Naive thymus-derived CD4-positive, alpha-beta T cell (primary cell): ENCODE data around the gene FAM149A. TPM values are rescaled to one million over a fixed set of nuclear protein-coding genes. Genes with fewer than 3 reads are reported as not detected.

Source experiments
- ATAC-seq: fragments of 150-1000 bp; cut with Tn5 transposase; 2 replicates; pipeline ENCODE4 v1.10.0; 2021; ENCODE audit warnings: mild to moderate bottlenecking, moderate library complexity
- CTCF ChIA-PET: fragments of 350-600 bp; sonication (Branson Sonifier 250); formaldehyde crosslinking; loops from one replicate; lab custom pipeline; 2021; ENCODE audit warnings: antibody characterized with exemption; lab: Charles Lee
- POLR2A ChIA-PET: fragments of 350-600 bp; sonication (Branson Sonifier 250); formaldehyde crosslinking; loops from one replicate; lab custom pipeline; 2021; ENCODE audit warnings: antibody characterized with exemption, inconsistent platforms; lab: Charles Lee
- DNase-seq, 9 donors: peaks; one replicate each; pipeline versions ENCODE4 v3.0.0 to v3.0.0-alpha.2; 2020 to 2022; ENCODE audit warnings: mixed read lengths in 1 of 9
- H3K27ac ChIP-seq: one replicate; pipeline ENCODE4 v1.7.0; 2013; ENCODE audit warnings: mild to moderate bottlenecking, low read depth, low read length, moderate library complexity
- H3K27me3 ChIP-seq, 2 donors: one replicate each; pipeline ENCODE4 v1.7.0; 2013; ENCODE audit warnings: low read length in 2 of 2, mild to moderate bottlenecking in 2 of 2, moderate library complexity in 2 of 2; ENCODE audit not compliant: control insufficient read depth in 2 of 2, insufficient read depth in 2 of 2
- H3K36me3 ChIP-seq, 3 experiments: 1 replicate in 2 of 3; 2 replicates in 1 of 3; pipeline ENCODE4 v1.7.0; 2013; ENCODE audit warnings: low read length in 3 of 3, mild to moderate bottlenecking in 3 of 3, moderate library complexity in 1 of 3; ENCODE audit not compliant: insufficient read depth in 3 of 3, control insufficient read depth in 2 of 3
- H3K4me1 ChIP-seq, 2 donors: one replicate each; pipeline ENCODE4 v1.7.0; 2013; ENCODE audit warnings: low read length in 2 of 2, mild to moderate bottlenecking in 2 of 2, moderate library complexity in 1 of 2; ENCODE audit not compliant: control insufficient read depth in 2 of 2, insufficient read depth in 2 of 2
- H3K4me3 ChIP-seq: 2 replicates; pipeline ENCODE4 v1.7.0; 2013; ENCODE audit warnings: mild to moderate bottlenecking, low read length
- H3K9me3 ChIP-seq, 3 experiments: 1 replicate in 2 of 3; 2 replicates in 1 of 3; pipeline ENCODE4 v1.7.0; 2013; ENCODE audit warnings: low read length in 3 of 3; ENCODE audit not compliant: control insufficient read depth in 2 of 3
- H3K27ac Mint-ChIP-seq, 9 donors: one replicate each; pipeline ENCODE4 v1.8.0; 2020 to 2022; ENCODE audit warnings: mixed read lengths in 9 of 9, mild to moderate bottlenecking in 8 of 9, moderate library complexity in 5 of 9, inconsistent platforms in 2 of 9
- H3K27me3 Mint-ChIP-seq, 5 donors: one replicate each; pipeline ENCODE4 v1.8.0; 2021 to 2022; ENCODE audit warnings: mixed read lengths in 5 of 5, mild to moderate bottlenecking in 1 of 5
- H3K36me3 Mint-ChIP-seq, 5 donors: one replicate each; pipeline ENCODE4 v1.8.0; 2020 to 2022; ENCODE audit warnings: mixed read lengths in 5 of 5, mild to moderate bottlenecking in 3 of 5, inconsistent platforms in 1 of 5
- H3K4me1 Mint-ChIP-seq, 7 donors: one replicate each; pipeline ENCODE4 v1.8.0; 2020 to 2022; ENCODE audit warnings: mixed read lengths in 7 of 7, mild to moderate bottlenecking in 3 of 7, inconsistent platforms in 1 of 7
- H3K4me3 Mint-ChIP-seq, 10 donors: one replicate each; pipeline ENCODE4 v1.8.0; 2020 to 2022; ENCODE audit warnings: mild to moderate bottlenecking in 10 of 10, mixed read lengths in 10 of 10, moderate library complexity in 6 of 10, inconsistent platforms in 2 of 10
- H3K9me3 Mint-ChIP-seq, 11 donors: one replicate each; pipeline ENCODE4 v1.8.0; 2020 to 2022; ENCODE audit warnings: mixed read lengths in 11 of 11, mild to moderate bottlenecking in 4 of 11, inconsistent platforms in 1 of 11, moderate library complexity in 1 of 11
- intact Hi-C, 2 donors: fragments of 100-400 bp; cut with micrococcal nuclease; formaldehyde crosslinking; loops; one replicate each; pipeline ENCODE4 v1.15.1; 2023
- polyA plus RNA-seq, 2 donors: library from polyadenylated mRNA; unstranded; fragments of 300-500 nt; fragmentation: Illumina TruSeq; gene quantifications; one replicate each; pipeline ENCODE4 v1.2.3, GENCODE V29; 2021
- total RNA-seq, 6 experiments: library from RNA in 5 of 6; stranded (reverse) in 5 of 6; gene quantifications; 1 replicate in 5 of 6; 2 replicates in 1 of 6; pipeline ENCODE4 v1.2.3 and lab custom pipeline; 2021 to 2026

Gene FAM149A
- total and polyA plus RNA-seq, 7 experiments from 2014 or later, result 0.44 to 2.0 (median 1.4) TPM; not detected in 2

DNA sequence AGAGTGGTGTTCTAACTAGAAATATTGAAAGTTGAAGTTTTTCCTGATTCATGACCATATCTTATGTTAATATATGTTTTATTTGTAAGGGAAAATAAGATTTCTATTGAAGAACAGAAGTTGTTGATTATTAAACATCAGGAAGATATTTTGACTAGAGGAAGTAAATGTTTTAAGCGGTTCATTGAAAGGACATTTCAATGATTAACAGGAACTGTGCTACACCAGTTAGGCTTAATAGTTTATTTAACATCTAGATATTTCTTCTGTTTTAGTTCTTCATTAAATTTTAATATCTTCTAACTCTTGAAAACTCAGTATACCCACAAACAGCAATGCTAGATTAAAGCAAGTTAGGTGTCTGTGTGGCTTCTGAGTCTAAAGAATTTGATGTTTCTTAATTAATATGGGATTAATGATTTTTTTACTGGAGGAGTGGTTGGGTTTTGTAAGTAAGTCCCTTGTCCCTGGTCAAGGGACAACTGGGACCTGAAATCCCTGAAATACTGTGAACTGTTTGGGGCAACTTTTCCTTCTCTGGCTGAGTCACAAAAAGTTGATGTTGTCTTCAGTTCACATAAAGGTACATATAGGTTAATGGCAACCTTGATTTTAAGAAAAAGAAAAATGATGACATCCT lies 44.0 kb downstream of the FAM149A start:
- ATAC-seq (no peak), DNase-seq (no peak)
- no peak overlapping the region for H3K4me3 Mint-ChIP-seq
- Histone ChIP-seq H3K27ac (no peak overlapping the region), H3K27me3 (peaks cover 0 to 11% of the 10 kb centered on the region in 2 donors), H3K9me3 (no peaks in the 10 kb centered on the region), H3K4me1 (no peaks in the 10 kb centered on the region), H3K36me3 (no peaks in the 10 kb centered on the region), H3K4me3 (no peak overlapping the region)
- H3K4me1 Mint-ChIP-seq, result peaks cover 5 to 17% (median 13%) of the 10 kb centered on the region in 7 donors
- peaks cover 0 to 5% (median 0%) of the 10 kb centered on the region in 5 donors for H3K36me3 Mint-ChIP-seq
- CTCF ChIA-PET, result no interaction called here
- no peaks in the 10 kb centered on the region for H3K9me3 Mint-ChIP-seq
- POLR2A ChIA-PET, result no interaction called here
- peaks cover 45 to 57% (median 48%) of the 10 kb centered on the region in 5 donors for H3K27me3 Mint-ChIP-seq
- intact Hi-C loops, result no loop called here
- no peak overlapping the region for H3K27ac Mint-ChIP-seq

DNA sequence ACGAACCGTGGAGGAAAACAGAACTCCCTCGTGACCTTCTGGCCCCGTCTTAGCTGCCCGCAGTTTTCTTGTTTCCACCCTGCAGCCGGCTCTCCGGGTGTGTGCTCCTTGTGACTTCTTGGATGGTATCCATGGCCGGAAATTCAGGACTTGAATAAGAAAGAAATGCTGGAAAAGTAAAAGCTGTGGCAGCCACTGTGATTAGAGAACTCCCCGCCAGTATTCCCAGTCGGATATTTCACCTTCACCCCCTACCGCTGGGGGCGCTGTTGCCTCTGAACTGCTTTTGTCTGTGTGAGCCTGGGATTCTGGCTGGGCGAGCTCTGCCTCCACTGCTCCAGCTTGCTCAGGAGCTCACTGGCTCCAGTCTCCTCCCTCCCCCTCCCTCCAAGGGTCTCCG lies 45.4 kb downstream of the FAM149A start:
- Mint-ChIP-seq H3K9me3 (no peaks in the 10 kb centered on the region), H3K36me3 (peaks cover 0 to 5% (median 0%) of the 10 kb centered on the region in 5 donors), H3K27ac (peak overlapping the region in 1 of 9 donors; percentile 22), H3K4me3 (no peak overlapping the region), H3K27me3 (peaks cover 42 to 56% (median 46%) of the 10 kb centered on the region in 5 donors), H3K4me1 (peaks cover 0 to 10% (median 6%) of the 10 kb centered on the region in 7 donors)
- POLR2A ChIA-PET, result interaction anchor here (0.6 kb wide), 1 partner anchor 43 kb away, joined by 3 read pairs; no protein-coding TSS in a partner anchor
- Histone ChIP-seq H3K4me1 (no peaks in the 10 kb centered on the region), H3K9me3 (no peaks in the 10 kb centered on the region), H3K27ac (no peak overlapping the region), H3K4me3 (no peak overlapping the region), H3K36me3 (no peaks in the 10 kb centered on the region), H3K27me3 (peaks cover 0 to 11% of the 10 kb centered on the region in 2 donors)
- DNase-seq (peak in 3 of 9 donors; percentile 17 to 38 (median 29)), ATAC-seq (no peak)
- CTCF ChIA-PET, result interaction anchor here (0.7 to 1.2 kb wide), 2 partner anchors 7 to 52 kb away, joined by 3 to 4 read pairs; no protein-coding TSS in a partner anchor
- intact Hi-C loops, result loop anchor here in 1 of 2 donors (1.0 to 2.0 kb wide), 2 partner anchors 51 to 437 kb away; no protein-coding TSS in a partner anchor

DNA sequence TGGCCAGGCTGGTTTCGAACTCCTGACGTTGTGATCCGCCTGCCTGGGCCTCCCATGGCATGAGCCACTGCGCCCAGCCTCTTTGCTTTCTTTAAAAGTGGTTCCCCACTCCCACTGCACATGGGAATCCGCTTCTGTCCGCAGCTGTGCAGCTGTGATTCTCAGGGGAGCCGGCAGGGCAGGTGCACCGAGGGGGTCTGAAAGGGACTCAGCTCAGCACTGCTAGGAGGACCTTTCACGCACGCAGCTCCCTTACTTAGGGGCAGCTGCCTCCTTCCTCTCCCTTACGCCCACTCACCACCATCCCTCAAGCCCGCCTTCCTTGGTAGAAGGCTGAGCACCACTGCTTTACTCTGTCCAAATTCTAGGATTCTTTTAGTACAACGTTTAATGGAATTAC lies 46.4 kb downstream of the FAM149A start:
- Histone ChIP-seq H3K4me3 (no peak overlapping the region), H3K27ac (no peak overlapping the region), H3K9me3 (no peaks in the 10 kb centered on the region), H3K27me3 (peaks cover 0 to 3% of the 10 kb centered on the region in 2 donors), H3K36me3 (no peaks in the 10 kb centered on the region), H3K4me1 (no peaks in the 10 kb centered on the region)
- ChIA-PET POLR2A (no interaction called here), CTCF (interaction anchor here (0.7 kb wide), 1 partner anchor 8 kb away, joined by 3 read pairs; no protein-coding TSS in a partner anchor)
- H3K27me3 Mint-ChIP-seq, result peaks cover 33 to 54% (median 38%) of the 10 kb centered on the region in 5 donors
- no peak overlapping the region for H3K4me3 Mint-ChIP-seq
- H3K4me1 Mint-ChIP-seq, result peaks cover 0 to 8% (median 5%) of the 10 kb centered on the region in 7 donors
- H3K36me3 Mint-ChIP-seq, result peaks cover 0 to 3% (median 0%) of the 10 kb centered on the region in 5 donors
- H3K27ac Mint-ChIP-seq, result no peak overlapping the region
- no peak for ATAC-seq
- no peak for DNase-seq
- no peaks in the 10 kb centered on the region for H3K9me3 Mint-ChIP-seq
- intact Hi-C loops, result loop anchor here in 1 of 2 donors (1.0 to 2.0 kb wide), 2 partner anchors 50 to 436 kb away; no protein-coding TSS in a partner anchor

DNA sequence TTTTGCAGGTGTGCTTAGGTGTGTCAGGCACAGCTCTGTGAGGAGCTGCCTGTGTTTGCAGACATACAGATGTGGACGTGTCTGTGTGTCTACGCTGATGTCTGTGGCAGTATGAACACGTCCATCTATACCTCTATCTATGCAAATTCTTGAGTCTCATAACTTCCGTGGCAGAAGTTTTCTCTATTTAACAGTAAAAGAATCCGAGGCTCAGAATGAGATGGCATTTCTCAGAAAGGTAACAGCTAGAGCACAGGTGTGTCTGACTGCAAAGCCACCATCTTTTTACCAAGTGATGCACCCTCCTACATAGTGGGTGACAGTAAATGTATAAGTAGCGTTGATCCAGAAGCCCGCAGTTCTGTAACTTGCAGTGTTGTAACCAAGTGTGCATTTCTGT lies 47.0 kb downstream of the FAM149A start:
- H3K27ac Mint-ChIP-seq, result no peak overlapping the region
- no peak overlapping the region for H3K4me3 ChIP-seq
- peaks cover 0 to 3% of the 10 kb centered on the region in 2 donors for H3K27me3 ChIP-seq
- H3K27ac ChIP-seq, result no peak overlapping the region
- peaks cover 28 to 49% (median 32%) of the 10 kb centered on the region in 5 donors for H3K27me3 Mint-ChIP-seq
- H3K9me3 ChIP-seq, result no peaks in the 10 kb centered on the region
- no peak for DNase-seq
- H3K36me3 ChIP-seq, result no peaks in the 10 kb centered on the region
- H3K4me1 ChIP-seq, result no peaks in the 10 kb centered on the region
- peaks cover 0 to 3% (median 0%) of the 10 kb centered on the region in 5 donors for H3K36me3 Mint-ChIP-seq
- ChIA-PET CTCF (no interaction called here), POLR2A (no interaction called here)
- no peak for ATAC-seq
- intact Hi-C loops, result loop anchor here in 1 of 2 donors (2.0 kb wide), 1 partner anchor 435 kb away; no protein-coding TSS in a partner anchor
- H3K4me3 Mint-ChIP-seq, result no peak overlapping the region
- peaks cover 0 to 10% (median 4%) of the 10 kb centered on the region in 7 donors for H3K4me1 Mint-ChIP-seq
- no peaks in the 10 kb centered on the region for H3K9me3 Mint-ChIP-seq

DNA sequence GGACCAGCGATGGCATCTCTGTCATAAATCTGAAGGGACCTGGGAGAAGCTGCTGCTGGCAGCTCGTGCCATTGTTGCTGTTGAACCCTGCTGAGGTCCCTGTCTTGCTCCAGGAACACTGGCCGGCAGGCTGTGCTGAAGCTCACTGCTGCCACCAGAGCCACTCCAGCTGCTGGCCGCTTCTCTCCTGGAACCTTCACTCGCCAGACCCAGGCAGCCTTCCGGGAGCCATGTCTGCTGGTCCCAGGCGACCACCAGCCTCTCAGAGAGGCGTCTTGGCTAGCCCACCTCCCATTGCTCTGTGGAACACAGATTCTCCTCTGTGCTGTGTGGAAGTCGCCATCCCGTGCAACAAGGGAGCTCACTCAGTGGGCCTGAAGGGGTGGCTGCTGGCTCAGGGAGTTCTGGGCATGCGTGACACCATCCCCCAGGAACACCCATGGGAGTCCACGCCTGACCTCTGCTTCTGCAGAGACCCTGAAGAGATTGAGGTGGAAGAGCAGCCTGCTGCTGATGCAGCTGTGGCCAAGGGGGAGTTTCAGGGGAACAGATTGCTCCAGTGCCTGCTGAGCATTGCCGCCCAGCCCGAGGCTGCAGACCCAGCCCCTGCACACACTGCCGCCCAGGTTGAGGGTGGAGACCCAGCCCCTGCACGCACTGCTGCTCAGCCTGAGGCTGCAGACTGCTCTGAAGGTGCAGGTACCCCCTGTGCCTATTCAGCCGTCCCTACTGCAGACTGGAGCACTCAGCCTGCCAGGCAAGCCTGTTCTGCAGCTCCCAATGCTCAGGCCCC lies 53.7 kb downstream of the FAM149A start:
- no peaks in the 10 kb centered on the region for H3K36me3 ChIP-seq
- Mint-ChIP-seq H3K27me3 (peaks cover 4 to 17% (median 9%) of the 10 kb centered on the region in 5 donors), H3K4me1 (peaks cover 0 to 17% (median 6%) of the 10 kb centered on the region in 7 donors), H3K27ac (peak overlapping the region in 1 of 9 donors; percentile 79), H3K36me3 (peaks cover 0 to 3% (median 0%) of the 10 kb centered on the region in 5 donors), H3K9me3 (no peaks in the 10 kb centered on the region), H3K4me3 (no peak overlapping the region)
- DNase-seq, result no peak
- H3K4me3 ChIP-seq, result no peak overlapping the region
- H3K9me3 ChIP-seq, result no peaks in the 10 kb centered on the region
- no peaks in the 10 kb centered on the region for H3K27me3 ChIP-seq
- no peaks in the 10 kb centered on the region for H3K4me1 ChIP-seq
- ATAC-seq, result no peak
- intact Hi-C loops, result no loop called here
- POLR2A ChIA-PET, result interaction anchor here (2.0 kb wide), 1 partner anchor 33 kb away, joined by 7 read pairs; the partner anchor contains the start of gene CYP4V2
- CTCF ChIA-PET, result no interaction called here
- no peak overlapping the region for H3K27ac ChIP-seq

DNA sequence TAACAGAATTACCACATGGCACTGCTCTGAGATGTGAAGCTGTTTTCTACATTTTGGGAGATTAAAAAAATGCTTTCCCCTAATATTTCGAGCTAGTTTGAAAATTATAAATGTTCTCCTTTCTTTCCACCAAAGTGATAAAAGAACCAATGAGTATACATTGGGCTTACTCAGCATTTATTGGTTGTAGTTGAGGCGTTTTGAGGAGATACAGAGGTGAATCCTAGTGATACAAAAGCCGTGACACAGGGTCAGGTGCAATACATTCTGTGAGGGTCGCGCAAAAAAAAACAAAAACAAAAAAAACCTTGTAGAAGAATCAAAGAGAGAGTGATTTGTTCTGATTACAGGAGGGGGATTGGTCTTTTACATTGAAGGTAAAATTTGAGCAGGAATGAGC lies 54.5 kb downstream of the FAM149A start:
- CTCF ChIA-PET, result interaction anchor here (1.1 kb wide), 1 partner anchor 30 kb away, joined by 3 read pairs; no protein-coding TSS in a partner anchor

More for the DNA sequence above, 54.5 kb downstream of the FAM149A start:
- DNase-seq (no peak), ATAC-seq (no peak)
- no peak overlapping the region for H3K27ac Mint-ChIP-seq
- H3K4me1 Mint-ChIP-seq, result peaks cover 0 to 17% (median 6%) of the 10 kb centered on the region in 7 donors
- peaks cover 0 to under 1% (median 0%) of the 10 kb centered on the region in 5 donors for H3K36me3 Mint-ChIP-seq
- no peaks in the 10 kb centered on the region for H3K9me3 ChIP-seq
- no peaks in the 10 kb centered on the region for H3K36me3 ChIP-seq
- no peaks in the 10 kb centered on the region for H3K27me3 ChIP-seq
- H3K27me3 Mint-ChIP-seq, result peaks cover 0 to 10% (median 4%) of the 10 kb centered on the region in 5 donors
- H3K4me3 Mint-ChIP-seq, result no peak overlapping the region
- no peak overlapping the region for H3K27ac ChIP-seq
- POLR2A ChIA-PET, result interaction anchor here (0.9 to 2.0 kb wide), 2 partner anchors 32 to 37 kb away, joined by 3 to 7 read pairs; partner anchors contain the start of gene CYP4V2
- intact Hi-C loops, result no loop called here
- H3K9me3 Mint-ChIP-seq, result no peaks in the 10 kb centered on the region
- H3K4me1 ChIP-seq, result no peaks in the 10 kb centered on the region
- H3K4me3 ChIP-seq, result no peak overlapping the region
